Adipose tissue (tissue), 3 donors: ENCODE measurements around the gene SPTBN5. TPM values are rescaled to one million over a fixed set of nuclear protein-coding genes. Genes with fewer than 3 reads are reported as not detected.

Experiments
- H3K27ac ChIP-seq: one replicate; pipeline ENCODE4 v1.5.1; 2013; ENCODE audit warnings: low read depth, low read length
- WGBS, 3 donors: extraction: QIAGEN DNeasy Blood & Tissue Kit; methylation state at CpG; one replicate each; pipeline ENCODE4 v1.1.7; 2013; 5-methylcytosine and 5-hydroxymethylcytosine counted together
- polyA plus RNA-seq, 3 donors: library from polyadenylated mRNA; stranded (reverse); fragments of 200-250 nt; gene quantifications; one replicate each; pipeline ENCODE4 v1.2.3, GENCODE V29; 2013
- donor health status: healthy with polysubstance abuse.
- donor health status: Bipolar disorder and iron deficiency.
- donor health status: healthy.

The SPTBN5 gene
- polyA plus RNA-seq = 1 to 10 TPM in 2 of 3 donors, under 1 TPM in 1; 0.58 to 3.0 (median 1.9) TPM

GRCh38 chr15:41893422-41894250 is at the start of gene SPTBN5:
SPTBN5 (minus strand) TSS chr15:41894053; CDS start chr15:41893497, 556 bp downstream.
- 84 to 88% (median 86%) methylated on average over 14 to 15 of the region's 15 CpGs for WGBS, 3 donors
- H3K27ac ChIP-seq = no peak within 1 kb of the TSS

- WGBS, 3 donors = 78 to 80% (median 79%) methylated on average over 7 of the region's 7 CpGs
- no peak overlapping the region for H3K27ac ChIP-seq
Observed at GRCh38 chr15:41942886-41943285, 49.0 kb upstream of the SPTBN5 start.

- no peak overlapping the region for H3K27ac ChIP-seq
- 85 to 90% (median 89%) methylated on average over 22 of the region's 22 CpGs for WGBS, 3 donors
Observed at GRCh38 chr15:41941644-41942415, 48.0 kb upstream of the SPTBN5 start.

GRCh38 chr15:41940441-41940857 is 46.6 kb upstream of the SPTBN5 start:
- H3K27ac ChIP-seq = no peak overlapping the region
- 81 to 90% (median 82%) methylated on average over 13 of the region's 13 CpGs for WGBS, 3 donors

- WGBS, 3 donors = 90 to 94% (median 91%) methylated on average over 9 of the region's 9 CpGs
- H3K27ac ChIP-seq = no peak overlapping the region
Observed at GRCh38 chr15:41939986-41940385, 46.1 kb upstream of the SPTBN5 start.

- 47 to 79% (median 52%) methylated on average over 4 of the region's 4 CpGs for WGBS, 3 donors
- peak overlapping the region; percentile 11 for H3K27ac ChIP-seq
Observed at GRCh38 chr15:41937568-41937923, 43.7 kb upstream of the SPTBN5 start.

GRCh38 chr15:41936649-41937567 is 43.1 kb upstream of the SPTBN5 start:
- peak overlapping the region; percentile 11 for H3K27ac ChIP-seq
- WGBS, 3 donors = 45 to 74% (median 49%) methylated on average over 19 of the region's 19 CpGs

- H3K27ac ChIP-seq = no peak overlapping the region
- WGBS, 3 donors = 89 to 97% (median 93%) methylated on average over 3 of the region's 3 CpGs
Observed at GRCh38 chr15:41936155-41936554, 42.3 kb upstream of the SPTBN5 start.

GRCh38 chr15:41935566-41936020 is 41.7 kb upstream of the SPTBN5 start:
- 68 to 81% (median 70%) methylated on average over 5 of the region's 5 CpGs for WGBS, 3 donors
- peak overlapping the region; percentile 9 for H3K27ac ChIP-seq

GRCh38 chr15:41934843-41935242 is 41.0 kb upstream of the SPTBN5 start:
- WGBS, 3 donors = 45 to 74% (median 55%) methylated on average over 4 of the region's 4 CpGs
- peak overlapping the region; percentile 31 for H3K27ac ChIP-seq

- 53 to 70% (median 60%) methylated on average over 10 of the region's 10 CpGs for WGBS, 3 donors
- H3K27ac ChIP-seq = no peak overlapping the region
Observed at GRCh38 chr15:41933771-41934170, 39.9 kb upstream of the SPTBN5 start.

- no peak overlapping the region for H3K27ac ChIP-seq
- WGBS, 3 donors = 47 to 79% (median 78%) methylated on average over 7 of the region's 7 CpGs
Observed at GRCh38 chr15:41933326-41933725, 39.5 kb upstream of the SPTBN5 start.

GRCh38 chr15:41932511-41933289 is 38.8 kb upstream of the SPTBN5 start:
- WGBS, 3 donors = 66 to 74% (median 71%) methylated on average over 16 of the region's 16 CpGs
- H3K27ac ChIP-seq = no peak overlapping the region

- no peak overlapping the region for H3K27ac ChIP-seq
- 95 to 96% (median 96%) methylated on average over 9 of the region's 9 CpGs for WGBS, 3 donors
Observed at GRCh38 chr15:41932101-41932500, 38.2 kb upstream of the SPTBN5 start.

- no peak overlapping the region for H3K27ac ChIP-seq
- 87 to 93% (median 91%) methylated on average over 2 of the region's 2 CpGs for WGBS, 3 donors
Observed at GRCh38 chr15:41930867-41931222, 37.0 kb upstream of the SPTBN5 start.

GRCh38 chr15:41930221-41930866 is 36.5 kb upstream of the SPTBN5 start:
- H3K27ac ChIP-seq = no peak overlapping the region
- WGBS, 3 donors = 33 to 66% (median 37%) methylated on average over 8 of the region's 8 CpGs
